Measurements from ENCODE around the gene ADAM12. TPM values are rescaled to one million over a fixed set of nuclear protein-coding genes. Genes with fewer than 3 reads are reported as not detected.

ADAM12 gene
- polyA plus RNA-seq, 1 donor from 2014 or later = 0.09 TPM

DNA sequence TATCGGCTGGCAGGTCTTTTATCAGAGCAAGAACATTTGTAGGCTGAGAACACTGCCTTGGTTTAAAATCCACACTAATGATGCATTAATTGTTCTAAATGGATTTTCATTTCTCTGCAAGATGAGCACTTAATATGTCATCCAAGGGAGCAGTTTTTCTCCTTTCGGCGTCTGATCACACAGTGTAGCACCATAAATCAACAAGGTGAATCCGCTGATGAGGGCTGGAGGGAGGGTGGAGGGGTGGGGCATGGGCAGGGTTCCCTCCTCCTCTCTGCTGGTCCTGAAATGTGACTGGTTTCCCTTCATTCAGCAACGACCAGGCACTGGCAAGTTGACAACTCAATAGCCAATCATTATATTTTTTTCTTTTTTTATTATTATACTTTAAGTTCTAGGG lies 45.6 kb downstream of the ADAM12 start:
- no peaks in the 10 kb centered on the region for H3F3A ChIP-seq (ENCODE audit: insufficient read depth, low read length, poor library complexity, severe bottlenecking)
- no peak overlapping the region for H3K4me3 ChIP-seq (ENCODE audit: low read length)
- no peaks in the 10 kb centered on the region for H3K27me3 ChIP-seq (ENCODE audit: insufficient read depth, low read depth, low read length)
- no peaks in the 10 kb centered on the region for H3K9me3 ChIP-seq (ENCODE audit: low read length)
- no peak overlapping the region for H3K9ac ChIP-seq (ENCODE audit: low read length)
- H3K4me2 ChIP-seq (ENCODE audit: low read length) = no peak overlapping the region
- no peaks in the 10 kb centered on the region for H3K9me2 ChIP-seq (ENCODE audit: insufficient read depth, low read length)
- no peaks in the 10 kb centered on the region for H4K20me1 ChIP-seq (ENCODE audit: insufficient read depth)
- no peak overlapping the region for H3K27ac ChIP-seq (ENCODE audit: low read length)
- no peaks in the 10 kb centered on the region for H3K79me2 ChIP-seq (replicated peaks; ENCODE audit: insufficient read depth, low read length)
- TF ChIP-seq REST (IDR thresholded peaks at IDR 0.05; ENCODE audit: borderline replicate concordance) = no peak
- no peak for TF ChIP-seq EZH2 (IDR thresholded peaks at IDR 0.05; ENCODE audit: borderline replicate concordance, insufficient read depth, low read length, poor library complexity, severe bottlenecking)
- no peak for TF ChIP-seq RAD21 (conservative IDR thresholded peaks at IDR 0.05)
- TF ChIP-seq MXI1 (conservative IDR thresholded peaks at IDR 0.05; ENCODE audit: poor library complexity, severe bottlenecking) = no peak
- no peak for TF ChIP-seq SMC3 (conservative IDR thresholded peaks at IDR 0.05; ENCODE audit: poor library complexity)
- no peaks in the 10 kb centered on the region for H3K36me3 ChIP-seq (ENCODE audit: insufficient read depth, low read length)
- no peak overlapping the region for H2AFZ ChIP-seq (ENCODE audit: low read depth, low read length)

- Histone ChIP-seq H3K36me3 (ENCODE audit: insufficient read depth, low read length) (no peaks in the 10 kb centered on the region), H3K9me3 (ENCODE audit: low read length) (no peaks in the 10 kb centered on the region), H3K27ac (ENCODE audit: low read length) (no peak overlapping the region), H3K9me2 (ENCODE audit: insufficient read depth, low read length) (no peaks in the 10 kb centered on the region), H3K4me2 (ENCODE audit: low read length) (no peak overlapping the region), H3K27me3 (ENCODE audit: insufficient read depth, low read depth, low read length) (no peaks in the 10 kb centered on the region), H3K4me3 (ENCODE audit: low read length) (no peak overlapping the region), H2AFZ (ENCODE audit: low read depth, low read length) (no peak overlapping the region), H3K79me2 (replicated peaks; ENCODE audit: insufficient read depth, low read length) (no peaks in the 10 kb centered on the region), H3K9ac (ENCODE audit: low read length) (no peak overlapping the region), H3F3A (ENCODE audit: insufficient read depth, low read length, poor library complexity, severe bottlenecking) (no peaks in the 10 kb centered on the region), H4K20me1 (ENCODE audit: insufficient read depth) (no peaks in the 10 kb centered on the region)
- no peak for TF ChIP-seq CTCF (IDR thresholded peaks at IDR 0.05; ENCODE audit: poor library complexity, severe bottlenecking)
- TF ChIP-seq POLR2AphosphoS5 (IDR thresholded peaks at IDR 0.05) = no peak
- no peak for TF ChIP-seq EP300 (conservative IDR thresholded peaks at IDR 0.05; ENCODE audit: poor library complexity, severe bottlenecking)
- TF ChIP-seq MXI1 (conservative IDR thresholded peaks at IDR 0.05; ENCODE audit: poor library complexity, severe bottlenecking) = no peak
- TF ChIP-seq TAF1 (IDR thresholded peaks at IDR 0.05; ENCODE audit: low read depth) = no peak
- no peak for TF ChIP-seq EZH2 (IDR thresholded peaks at IDR 0.05; ENCODE audit: borderline replicate concordance, insufficient read depth, low read length, poor library complexity, severe bottlenecking)
- no peak for TF ChIP-seq SMC3 (conservative IDR thresholded peaks at IDR 0.05; ENCODE audit: poor library complexity)
- TF ChIP-seq REST (IDR thresholded peaks at IDR 0.05; ENCODE audit: borderline replicate concordance) = no peak
- no peak for TF ChIP-seq RAD21 (conservative IDR thresholded peaks at IDR 0.05)
Observed at GRCh38 chr10:126341491-126341890, 46.8 kb downstream of the ADAM12 start.
